ENCODE data around the gene KRABD2. TPM values are rescaled to one million over a fixed set of nuclear protein-coding genes. Genes with fewer than 3 reads are reported as not detected.

The KRABD2 gene

GRCh38 chr17:8327303-8327649 is 49.2 kb downstream of the KRABD2 start:
- no peaks in the 10 kb centered on the region for H3K4me1 ChIP-seq
- H3K4me3 ChIP-seq, result peak overlapping the region; percentile 37
- H3K9me3 ChIP-seq, result no peaks in the 10 kb centered on the region
- TF ChIP-seq CTCF (IDR thresholded peaks at IDR 0.05), result no peak
- H3K27me3 ChIP-seq, result peaks cover 8% of the 10 kb centered on the region
- no peaks in the 10 kb centered on the region for H3K36me3 ChIP-seq
- no peak for DNase-seq
- no peak overlapping the region for H3K27ac ChIP-seq
- intact Hi-C loops (cut with DNase I), result no loop called here
- peak overlapping the region; percentile 19 to 44 for H3K9ac ChIP-seq (ENCODE audit: low read depth in 2 of 2, low read length in 2 of 2)

Other genes starting within 250 kb of the KRABD2 start
- 10 to 100 TPM; 19.7 to 43.6 TPM for gene PER1, start 224.3 kb downstream of the KRABD2 start, total RNA-seq
- 10 to 100 TPM; 34.0 to 38.8 TPM for gene VAMP2, start 213.8 kb downstream of the KRABD2 start, total RNA-seq
- 10 to 100 TPM; 13.2 to 17.0 TPM for gene TMEM107, start 200.3 kb downstream of the KRABD2 start, total RNA-seq
- gene BORCS6, start 186.5 kb downstream of the KRABD2 start, total RNA-seq, result 10 to 100 TPM; 11.7 to 12.4 TPM
- 10 to 100 TPM; 18.6 to 86.4 TPM for gene AURKB, start 166.1 kb downstream of the KRABD2 start, total RNA-seq
- 10 to 100 TPM; 30.5 to 42.3 TPM for gene CTC1, start 128.6 kb downstream of the KRABD2 start, total RNA-seq
- gene PFAS, start 127.4 kb downstream of the KRABD2 start, total RNA-seq, result 10 to 100 TPM; 13.6 to 61.7 TPM
- gene RANGRF, start 88.0 kb downstream of the KRABD2 start, total RNA-seq, result 10 to 100 TPM; 16.8 to 26.5 TPM
- 10 to 100 TPM in 1 of 2 donors, 1 to 10 TPM in 1; 4.0 to 11.6 TPM for gene SLC25A35, start 81.3 kb downstream of the KRABD2 start, total RNA-seq
- gene ARHGEF15, start 66.5 kb downstream of the KRABD2 start, total RNA-seq, result 1 to 10 TPM; 1.4 to 2.7 TPM
- gene ODF4, start 36.9 kb downstream of the KRABD2 start, total RNA-seq, result not detected
- gene RPL26, start 6.5 kb upstream of the KRABD2 start, total RNA-seq, result 1,000 to 10,000 TPM; 1,223 to 1,367 TPM
- not detected for gene RNF222, start 21.1 kb upstream of the KRABD2 start, total RNA-seq
- 10 to 100 TPM; 47.1 TPM for gene NDEL1, start 59.2 kb upstream of the KRABD2 start, total RNA-seq